Embryonic facial prominence (tissue), 1 donor: ENCODE results near the gene TRIM63.

Source experiments
- DNase-seq: peaks from one replicate; pipeline ENCODE4 v3.0.0-alpha.2; 2016; ENCODE audit errors: extremely low spot score

Gene TRIM63

DNA sequence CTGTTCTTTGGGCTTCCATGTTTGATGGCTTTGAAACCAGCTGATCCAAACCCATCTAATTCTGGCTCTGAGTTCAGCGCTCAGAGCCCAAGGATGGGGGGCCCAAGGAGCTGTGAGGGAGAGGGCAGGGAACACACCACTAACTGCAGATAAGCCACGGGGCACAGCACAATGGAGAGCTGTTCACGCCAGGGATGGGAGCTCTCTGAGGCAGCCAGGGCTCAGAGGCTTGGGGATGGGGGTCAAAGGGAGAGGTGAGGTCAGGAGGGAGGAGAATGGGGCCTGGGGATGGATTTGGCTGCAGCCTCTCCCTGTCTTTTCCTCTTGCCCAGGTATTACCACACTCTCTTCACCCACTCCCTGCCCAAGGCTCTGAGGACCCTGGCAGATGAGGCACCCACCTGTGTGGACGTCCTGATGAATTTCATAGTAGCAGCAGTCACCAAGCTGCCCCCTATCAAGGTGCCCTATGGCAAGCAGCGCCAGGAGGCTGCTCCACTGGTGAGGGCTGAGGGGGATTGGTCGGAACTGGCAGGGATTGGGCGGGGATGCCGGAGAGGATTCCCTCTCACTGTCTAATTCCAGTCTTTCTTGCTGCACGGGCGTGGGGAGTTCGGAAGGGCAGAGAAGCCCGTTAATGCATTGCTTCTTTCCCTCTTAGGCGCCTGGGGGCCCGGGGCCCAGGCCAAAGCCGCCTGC lies 32.8 kb downstream of the TRIM63 start:
- DNase-seq, result no peak

DNA sequence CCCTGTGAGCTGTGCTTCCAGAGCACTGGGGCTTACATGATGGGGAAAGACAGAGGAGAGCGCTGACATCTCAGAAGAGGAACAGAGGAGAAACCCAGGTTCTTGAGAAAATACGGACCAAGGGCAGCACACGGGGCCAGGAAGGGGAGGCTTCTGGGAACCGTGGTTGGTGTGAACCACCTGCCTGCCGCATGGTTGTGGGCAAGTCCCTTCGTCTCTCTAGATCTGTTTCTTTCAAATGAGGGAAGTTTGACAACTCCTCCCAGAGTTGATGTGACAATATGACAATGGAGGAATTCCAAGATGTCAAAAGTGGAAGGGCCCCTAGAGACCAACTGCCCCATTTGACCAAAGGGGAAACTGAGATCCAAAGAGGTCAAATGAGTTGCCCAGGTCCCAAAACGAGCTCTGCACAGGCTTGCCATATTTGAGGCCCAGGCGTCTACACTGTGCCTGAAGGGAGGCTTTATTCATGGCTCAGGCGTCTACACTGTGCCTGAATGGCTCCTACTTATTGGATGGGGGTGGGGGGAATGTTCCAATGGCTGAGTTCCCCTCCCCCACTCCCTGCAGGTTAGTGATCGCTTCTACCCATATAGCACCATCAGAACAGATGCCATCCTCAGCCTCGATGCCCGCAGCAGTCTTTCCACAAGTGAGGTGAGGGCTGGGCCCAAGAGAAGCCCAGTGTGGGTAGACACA lies 34.6 kb downstream of the TRIM63 start:
- no peak for DNase-seq

DNA sequence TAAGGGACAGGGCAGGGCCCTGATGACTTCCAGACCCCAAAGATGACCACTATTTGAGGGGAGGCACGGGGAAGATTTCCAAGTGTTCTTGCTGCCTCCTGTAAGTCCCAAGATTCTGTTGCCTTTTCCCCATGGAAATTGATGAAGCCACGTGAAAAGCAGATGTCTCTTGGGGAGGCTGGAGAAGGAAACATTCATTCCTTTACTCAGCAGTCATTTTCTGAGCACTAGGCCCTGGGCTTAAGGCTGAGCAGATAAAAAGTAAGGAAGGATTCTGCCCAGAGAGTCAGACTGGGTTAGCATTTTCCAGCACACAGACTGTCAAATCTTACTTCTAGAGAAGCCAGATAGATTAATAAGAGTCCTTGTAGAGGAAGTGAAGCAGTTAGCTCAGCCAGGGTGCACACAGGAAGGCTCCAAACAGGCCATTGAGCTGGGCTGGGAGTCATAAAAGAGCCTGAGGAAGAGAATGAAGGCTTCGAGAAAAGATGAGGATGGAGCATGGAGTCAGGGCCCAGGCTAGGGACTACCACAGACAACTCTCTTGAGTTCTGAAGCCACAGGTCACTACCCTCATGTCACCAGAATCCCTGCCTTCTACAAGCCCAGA lies 35.7 kb downstream of the TRIM63 start:
- no peak for DNase-seq

- DNase-seq, result no peak
Measured at GRCh38 chr1:26031196-26031595, 36.2 kb downstream of the TRIM63 start.

DNA sequence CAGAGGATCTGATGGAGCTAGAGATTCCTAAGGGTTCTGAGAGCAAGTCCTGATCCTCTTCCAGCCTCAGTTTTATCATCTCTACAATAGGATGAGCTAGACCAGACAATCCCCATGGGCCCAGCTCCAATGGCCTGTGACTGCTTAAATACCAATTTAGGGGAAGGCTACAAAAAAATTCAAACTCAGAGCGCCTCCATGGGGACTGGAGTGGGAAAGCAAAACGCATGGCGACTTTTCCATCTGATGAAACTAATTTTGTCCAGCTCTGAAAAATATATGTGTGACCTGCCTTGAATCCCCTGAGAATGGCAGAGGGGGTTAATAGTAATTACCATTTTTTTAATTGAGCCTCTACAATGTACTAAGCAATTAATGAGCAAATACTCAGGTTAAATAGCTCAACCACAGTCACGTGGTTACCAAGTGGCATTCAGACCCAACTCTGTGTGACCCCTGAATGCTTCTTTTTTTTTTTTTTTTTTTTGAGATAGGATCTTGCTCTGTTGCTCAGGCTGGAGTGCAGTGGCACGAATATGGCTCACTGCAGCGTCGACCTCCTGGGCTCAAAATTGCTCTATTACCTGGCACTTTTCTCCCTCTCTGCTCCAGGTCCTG lies 37.5 kb downstream of the TRIM63 start:
- no peak for DNase-seq

DNA sequence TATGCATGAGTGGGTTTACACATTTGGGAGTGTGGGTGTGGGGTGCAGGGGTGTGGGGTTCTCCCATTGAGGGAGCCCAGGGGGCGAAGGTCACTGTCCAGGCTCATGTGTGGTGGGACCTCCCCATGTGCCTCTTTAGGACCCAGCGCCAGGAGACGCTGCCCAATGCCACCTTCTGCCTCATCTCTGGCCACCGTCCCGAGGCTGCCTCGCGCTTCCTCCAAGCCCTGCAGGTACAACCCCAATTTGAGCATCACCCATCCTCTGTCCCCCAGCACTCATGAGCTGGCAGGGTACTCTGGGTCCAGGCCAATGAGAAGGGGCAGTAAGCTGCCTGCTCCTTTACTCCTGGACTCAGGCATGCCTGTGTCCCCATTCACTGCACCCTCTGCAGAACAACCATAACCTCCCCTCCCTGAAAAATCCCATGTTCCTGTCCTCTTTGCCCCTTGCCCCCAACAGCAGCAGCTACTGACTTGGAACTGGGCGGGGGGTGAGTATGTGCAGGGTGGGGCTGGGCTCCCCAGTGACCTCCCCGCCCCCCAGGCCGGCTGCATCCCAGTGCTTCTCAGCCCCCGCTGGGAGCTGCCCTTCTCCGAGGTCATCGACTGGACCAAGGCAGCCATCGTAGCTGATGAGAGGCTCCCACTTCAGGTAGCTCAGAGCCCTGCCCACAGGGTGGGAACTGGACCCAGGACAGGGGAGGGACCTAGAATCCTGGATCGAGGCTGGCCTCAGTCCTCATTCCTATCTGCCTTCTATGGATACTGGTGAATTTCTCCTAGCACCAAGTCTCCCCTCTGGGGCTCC lies 38.2 kb downstream of the TRIM63 start:
- DNase-seq, result no peak

DNA sequence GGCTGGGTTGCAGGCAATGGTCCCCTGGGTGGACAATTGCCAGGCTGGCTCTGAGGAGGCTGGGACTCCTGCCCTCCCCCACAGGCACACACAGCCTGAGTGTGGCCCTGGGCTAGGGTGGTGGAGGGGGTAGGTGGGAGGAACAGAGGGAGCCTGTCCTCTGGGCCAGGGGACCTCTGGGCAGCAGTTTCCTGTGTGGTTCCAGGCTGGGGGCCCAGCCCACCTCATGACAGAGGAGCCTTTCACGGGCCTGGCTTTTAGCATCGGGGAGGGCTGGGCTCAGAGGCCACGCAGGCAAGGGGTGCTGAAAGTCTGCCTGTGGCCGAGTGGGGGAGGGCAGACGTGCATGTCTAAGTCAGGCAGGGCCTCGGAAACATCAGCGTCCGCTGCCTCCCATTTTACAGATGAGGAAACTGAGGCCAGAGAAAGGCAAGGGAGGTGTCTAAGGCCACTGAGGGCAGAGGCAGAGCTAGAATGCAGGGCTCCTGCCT lies 38.9 kb downstream of the TRIM63 start:
- DNase-seq, result no peak

DNA sequence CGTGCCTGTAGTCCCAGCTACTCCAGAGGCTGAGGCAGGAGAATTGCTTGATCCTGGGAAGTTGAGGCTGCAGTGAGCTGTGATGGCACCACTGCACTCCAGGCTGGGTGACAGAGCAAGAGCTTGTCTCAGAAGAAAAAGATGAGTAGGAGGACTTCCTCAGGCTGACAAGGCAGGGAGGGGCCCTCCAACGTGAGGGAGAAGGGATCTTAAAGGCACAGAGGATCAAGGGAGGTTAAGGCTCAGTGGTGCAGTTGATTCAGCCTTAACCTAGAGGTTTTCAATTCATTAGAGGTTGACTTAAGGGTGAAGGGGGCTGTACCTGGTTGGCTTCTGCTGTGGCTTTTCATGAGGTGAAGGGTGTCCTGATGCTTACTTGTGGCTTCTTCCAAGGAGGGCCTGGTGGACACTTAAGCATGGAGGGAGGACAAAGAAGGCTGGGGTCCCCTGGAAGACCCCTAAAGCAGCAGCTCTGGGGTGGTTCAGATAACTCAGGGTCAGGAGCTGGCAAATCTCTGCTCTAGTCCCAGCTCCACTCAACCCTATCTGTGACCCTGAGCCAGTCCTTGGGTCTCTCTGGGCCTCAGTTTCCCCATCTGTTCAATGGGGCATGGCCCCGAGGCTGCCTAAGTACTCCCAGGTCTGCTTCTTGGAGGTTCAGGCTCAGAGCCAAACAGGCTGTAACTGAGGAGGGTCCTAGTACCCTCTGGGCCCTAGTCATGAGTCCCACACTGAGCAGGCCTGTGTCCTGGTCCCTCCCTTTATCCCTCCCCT lies 39.5 kb downstream of the TRIM63 start:
- DNase-seq, result no peak

DNA sequence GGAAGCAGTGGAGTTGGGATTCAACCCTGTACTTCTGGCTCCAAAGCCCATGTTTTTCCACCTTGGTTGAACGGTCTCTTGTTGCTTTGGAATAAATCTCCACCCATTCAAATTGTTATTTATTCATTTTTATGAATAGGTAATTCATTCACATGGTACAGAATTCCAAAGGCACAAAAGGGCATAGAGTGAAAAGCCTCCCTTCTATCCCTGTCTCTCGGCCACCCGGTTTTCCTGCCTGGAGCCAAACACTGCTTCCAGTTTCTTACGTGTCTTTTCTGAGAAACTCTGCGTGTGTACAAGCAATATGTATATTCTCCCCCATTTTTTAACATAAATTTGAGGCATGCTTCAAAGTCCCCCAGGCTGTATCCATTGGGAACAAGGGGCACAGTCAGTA lies 41.9 kb downstream of the TRIM63 start:
- no peak for DNase-seq

DNA sequence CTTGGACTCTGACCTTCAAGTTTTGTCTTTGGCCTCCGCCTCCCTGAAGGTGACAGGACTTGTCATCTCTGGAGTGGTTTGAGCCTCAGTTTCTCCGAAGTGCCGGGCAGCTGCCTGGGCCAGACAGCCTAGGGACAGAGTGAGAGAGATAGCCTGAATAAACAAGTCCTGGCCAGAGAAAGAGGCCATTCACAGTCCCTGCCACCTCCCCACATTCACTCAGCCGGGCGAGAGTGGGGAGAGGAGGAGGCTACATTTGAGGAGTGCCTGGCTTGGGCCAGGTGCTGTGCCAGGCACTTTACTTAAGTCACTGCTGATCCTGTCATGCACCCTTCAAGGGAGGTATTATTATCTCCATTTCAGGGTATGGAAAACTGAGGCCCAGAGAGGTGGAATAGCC lies 42.4 kb downstream of the TRIM63 start:
- no peak for DNase-seq

- no peak for DNase-seq
Measured at GRCh38 chr1:26023826-26024225, 43.6 kb downstream of the TRIM63 start.

DNA sequence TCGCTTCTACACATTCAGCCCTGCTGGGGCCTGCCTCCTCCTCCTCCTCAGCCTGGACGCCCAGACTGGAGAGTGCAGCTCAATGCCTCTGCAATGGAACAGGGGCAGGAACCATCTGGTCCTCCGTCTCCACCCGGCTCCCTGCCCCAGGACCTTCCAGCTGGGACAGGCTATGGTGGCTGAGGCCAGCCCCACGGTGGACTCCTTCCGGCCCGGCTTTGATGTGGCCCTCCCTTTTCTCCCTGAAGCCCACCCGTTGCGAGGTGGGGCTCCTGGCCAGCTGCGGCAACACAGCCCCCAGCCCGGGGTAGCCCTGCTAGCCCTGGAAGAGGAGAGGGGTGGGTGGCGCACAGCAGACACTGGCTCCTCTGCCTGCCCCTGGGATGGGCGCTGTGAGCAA lies 44.4 kb downstream of the TRIM63 start:
- DNase-seq, result no peak

- no peak for DNase-seq
Measured at GRCh38 chr1:26022404-26022779, 45.0 kb downstream of the TRIM63 start.

- DNase-seq, result peak; percentile 72
Measured at GRCh38 chr1:26021647-26022403, 45.6 kb downstream of the TRIM63 start, which contains the start of gene EXTL1. Gene EXTL1 (plus strand): TSS chr1:26021775. CDS start chr1:26022647, 872 bp downstream.

- DNase-seq, result no peak
Measured at GRCh38 chr1:26020941-26021646, 46.3 kb downstream of the TRIM63 start.

- no peak for DNase-seq
Measured at GRCh38 chr1:26020330-26020768, 47.1 kb downstream of the TRIM63 start.

GRCh38 chr1:26019641-26020315 lies 47.7 kb downstream of the TRIM63 start:
- DNase-seq, result no peak

- no peak for DNase-seq
Measured at GRCh38 chr1:26017606-26018005, 49.8 kb downstream of the TRIM63 start.
